ENCODE results near the gene STIM1.

The STIM1 gene

GRCh38 chr11:3952715-3953114 lies 97.3 kb downstream of the STIM1 start:
- no peak for DNase-seq (ENCODE audit: low read depth, low spot score)

GRCh38 chr11:3953327-3953726 lies 97.9 kb downstream of the STIM1 start:
- no peak for DNase-seq (ENCODE audit: low read depth, low spot score)

DNA sequence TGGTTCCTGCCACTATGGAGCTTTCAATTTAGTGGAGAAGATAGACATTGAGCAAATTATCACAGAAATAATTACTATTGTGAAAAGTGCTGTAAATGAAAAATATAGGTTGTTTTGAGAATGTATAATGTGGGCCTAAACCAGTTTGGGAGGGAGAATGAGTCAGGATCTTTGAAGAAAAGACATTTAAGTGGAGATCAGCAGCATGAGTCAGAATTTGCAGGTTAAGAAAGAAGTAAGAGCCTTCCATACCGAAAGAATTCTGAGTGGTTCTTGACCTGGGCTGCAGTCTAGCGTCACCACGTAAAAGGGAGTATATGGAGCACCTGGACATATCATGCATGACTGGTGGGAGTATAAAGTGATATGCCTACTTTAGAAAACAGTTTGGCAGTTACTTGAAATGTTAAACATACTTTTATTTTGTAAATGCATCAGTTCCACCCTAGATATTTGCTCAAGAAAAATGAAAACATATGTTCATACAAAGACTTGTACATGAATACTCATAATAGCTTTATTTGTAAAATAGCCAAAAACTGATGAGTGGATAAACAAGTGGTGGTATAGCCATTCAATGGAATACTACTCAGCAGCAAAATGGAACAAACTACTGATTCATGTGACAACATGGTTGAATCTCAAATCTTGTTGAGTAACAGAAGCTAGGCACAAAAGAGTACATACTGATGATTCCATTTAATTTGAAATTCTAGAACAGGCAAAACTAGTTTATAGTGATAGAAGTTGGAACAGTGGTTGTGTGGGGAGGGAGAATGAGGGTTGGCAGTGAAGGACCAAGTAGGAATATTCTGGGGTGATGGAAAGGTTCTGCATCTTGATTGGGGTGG lies 99.2 kb downstream of the STIM1 start:
- DNase-seq (ENCODE audit: low read depth, low spot score) = no peak

- DNase-seq (ENCODE audit: low read depth, low spot score) = no peak
Measured at GRCh38 chr11:3955299-3955665, 99.8 kb downstream of the STIM1 start.

- DNase-seq (ENCODE audit: low read depth, low spot score) = no peak
Measured at GRCh38 chr11:3956038-3956437, 100.6 kb downstream of the STIM1 start.

- no peak for DNase-seq (ENCODE audit: low read depth, low spot score)
Measured at GRCh38 chr11:3956748-3957147, 101.3 kb downstream of the STIM1 start.

DNA sequence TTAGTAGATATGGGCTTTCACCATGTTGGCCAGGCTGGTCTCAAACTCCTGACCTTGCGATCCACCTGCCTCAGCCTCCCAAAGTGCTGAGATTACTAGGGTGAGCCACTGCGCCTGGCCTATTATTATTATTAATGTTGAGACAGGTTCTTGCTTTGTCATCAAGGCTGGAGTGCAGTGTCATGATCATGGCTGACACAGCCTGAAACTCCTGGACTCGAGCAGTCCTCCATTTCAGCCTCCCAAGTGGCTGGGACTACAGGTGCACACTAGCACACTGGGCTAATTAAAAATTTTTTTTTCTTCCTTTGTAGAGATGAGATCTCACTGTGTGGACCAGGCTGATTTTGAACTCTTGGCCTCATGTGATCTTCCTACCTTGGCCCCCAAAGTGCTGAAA lies 102.0 kb downstream of the STIM1 start:
- no peak for DNase-seq (ENCODE audit: low read depth, low spot score)

- DNase-seq (ENCODE audit: low read depth, low spot score) = no peak
Measured at GRCh38 chr11:3958281-3958680, 102.8 kb downstream of the STIM1 start.

- DNase-seq (ENCODE audit: low read depth, low spot score) = no peak
Measured at GRCh38 chr11:3959015-3959902, 103.8 kb downstream of the STIM1 start.

DNA sequence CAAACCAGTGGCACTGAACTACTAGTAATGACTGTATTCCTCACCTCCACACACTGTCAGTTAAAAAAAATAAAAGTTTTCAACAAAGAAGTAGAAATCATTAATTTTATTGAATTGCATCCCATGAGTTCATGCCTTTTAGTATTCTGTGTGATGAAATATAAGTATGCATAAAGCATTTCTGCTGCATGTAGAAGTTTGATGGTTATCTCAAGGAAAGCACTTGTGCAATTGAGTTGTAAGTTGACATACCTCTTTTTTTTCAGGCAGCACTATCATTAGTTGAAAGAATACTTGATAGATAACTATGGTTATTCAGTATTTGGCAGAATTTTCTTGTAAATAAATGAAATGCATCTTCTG lies 104.4 kb downstream of the STIM1 start:
- no peak for DNase-seq (ENCODE audit: low read depth, low spot score)

DNA sequence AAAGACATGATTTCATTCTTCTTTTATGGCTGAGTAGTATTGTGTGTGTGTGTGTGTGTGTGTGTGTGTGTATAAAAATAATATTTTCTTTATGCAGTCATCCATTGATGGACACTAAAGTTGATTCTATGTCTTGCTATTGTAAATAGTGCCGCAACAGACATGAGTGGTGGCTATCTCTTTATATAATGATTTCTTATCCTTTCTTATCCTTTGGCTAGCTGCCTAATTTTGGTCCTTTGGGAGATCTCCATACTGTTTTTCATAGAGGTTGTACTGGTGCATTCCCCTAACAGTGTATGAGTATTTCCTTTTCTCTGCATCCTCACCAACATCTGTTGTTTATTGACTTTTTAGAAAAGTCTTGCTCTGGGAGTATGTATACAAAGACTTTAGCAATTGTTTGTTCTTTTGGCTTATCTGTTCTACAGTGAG lies 107.0 kb downstream of the STIM1 start:
- DNase-seq (ENCODE audit: low read depth, low spot score) = peak; percentile 76

DNA sequence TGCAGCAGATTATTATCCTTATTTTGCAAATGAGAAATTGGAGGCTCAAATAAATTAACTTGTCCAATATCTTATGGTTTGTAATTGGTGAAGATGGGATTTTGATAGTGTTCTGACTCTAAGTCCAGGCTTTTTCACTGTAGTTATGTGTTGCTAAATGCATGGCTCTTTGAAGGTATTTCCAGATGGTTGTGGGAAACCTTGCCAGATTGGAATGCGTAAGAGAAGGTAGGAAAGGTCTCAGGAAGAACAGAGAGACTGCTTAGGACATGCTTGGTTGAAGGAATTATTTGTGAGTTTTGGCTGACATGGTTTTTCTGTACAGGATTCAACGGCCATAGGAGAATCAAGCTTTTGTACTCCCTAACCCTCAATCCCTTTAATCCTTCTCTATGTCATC lies 108.6 kb downstream of the STIM1 start:
- no peak for DNase-seq (ENCODE audit: low read depth, low spot score)

GRCh38 chr11:3964935-3965604 lies 109.6 kb downstream of the STIM1 start:
- DNase-seq (ENCODE audit: low read depth, low spot score) = no peak

- no peak for DNase-seq (ENCODE audit: low read depth, low spot score)
Measured at GRCh38 chr11:3967695-3968094, 112.2 kb downstream of the STIM1 start.

GRCh38 chr11:3969200-3969599 lies 113.7 kb downstream of the STIM1 start:
- no peak for DNase-seq (ENCODE audit: low read depth, low spot score)

DNA sequence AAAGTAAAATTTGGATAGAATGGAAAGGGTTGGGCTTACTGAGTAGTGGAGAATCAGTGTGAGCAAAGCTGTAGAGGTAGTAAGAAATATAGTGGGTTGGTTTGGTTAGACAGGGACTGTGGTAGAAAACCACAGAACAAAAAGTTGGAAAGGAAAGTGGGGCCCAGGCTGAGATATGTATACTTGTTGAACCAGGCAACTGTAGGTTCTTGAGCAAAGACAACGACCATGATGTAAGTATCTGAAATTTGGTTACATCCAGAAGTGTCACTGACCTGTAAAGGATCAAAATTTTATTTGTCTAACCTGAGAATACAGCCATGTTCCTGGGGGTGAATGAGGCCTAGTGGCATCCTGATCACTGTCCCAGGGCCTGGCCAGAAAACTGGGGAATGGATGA lies 114.1 kb downstream of the STIM1 start:
- DNase-seq (ENCODE audit: low read depth, low spot score) = no peak

GRCh38 chr11:3970108-3970507 lies 114.6 kb downstream of the STIM1 start:
- no peak for DNase-seq (ENCODE audit: low read depth, low spot score)

DNA sequence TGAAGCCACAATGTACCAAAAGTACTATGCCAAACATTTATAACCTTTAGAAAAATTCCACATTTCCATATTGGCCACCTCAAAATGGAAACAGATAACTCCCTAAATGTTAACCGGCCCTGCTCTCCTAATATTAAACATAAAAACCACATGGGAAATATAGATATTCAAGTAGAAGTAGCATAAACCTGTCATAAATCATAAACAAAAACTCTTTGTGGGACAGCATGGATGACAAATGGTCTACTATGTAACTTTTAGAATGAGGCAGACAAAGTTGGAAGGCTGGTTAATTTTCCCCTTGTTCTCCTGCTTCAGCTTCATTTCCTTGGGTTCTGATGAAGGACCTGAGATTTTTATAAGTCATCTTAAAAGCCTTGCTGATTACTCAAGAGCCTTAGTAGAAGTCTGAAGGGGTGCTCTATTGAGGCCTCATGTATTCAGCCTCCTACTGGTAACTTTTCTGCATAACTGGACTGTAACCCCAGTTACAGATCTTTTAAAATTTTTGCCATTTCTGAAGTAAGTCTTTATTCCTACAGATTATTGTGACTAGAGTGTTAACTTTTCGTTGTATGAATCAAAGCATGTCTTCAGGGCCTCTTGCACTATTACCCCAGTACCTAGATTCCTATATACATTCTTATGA lies 116.4 kb downstream of the STIM1 start:
- DNase-seq (ENCODE audit: low read depth, low spot score) = no peak

- DNase-seq (ENCODE audit: low read depth, low spot score) = no peak
Measured at GRCh38 chr11:3972431-3972830, 117.0 kb downstream of the STIM1 start.

DNA sequence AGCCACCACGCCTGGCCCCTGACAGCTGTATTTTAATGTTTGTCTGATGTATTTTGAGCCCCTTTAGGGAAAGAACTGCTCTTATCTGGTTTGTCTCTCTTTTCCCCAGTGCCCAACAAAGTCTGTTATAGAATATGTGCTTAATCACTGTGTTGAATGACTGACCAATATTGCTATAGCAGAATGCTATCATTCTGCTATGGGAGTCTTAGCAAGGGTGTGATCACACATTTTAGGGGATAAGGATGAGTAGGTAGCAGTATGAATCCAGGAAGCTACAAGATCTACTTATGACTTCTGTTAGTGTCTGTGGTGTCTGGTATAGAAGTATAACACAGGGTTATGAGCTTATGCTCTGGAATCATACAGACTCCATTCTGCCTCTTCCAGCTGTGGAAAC lies 121.6 kb downstream of the STIM1 start:
- no peak for DNase-seq (ENCODE audit: low read depth, low spot score)

- no peak for DNase-seq (ENCODE audit: low read depth, low spot score)
Measured at GRCh38 chr11:3981084-3981633, 125.7 kb downstream of the STIM1 start.
